Bronchial epithelial cell (primary cell): ENCODE results near the gene TMIE. TPM values are rescaled to one million over a fixed set of nuclear protein-coding genes. Genes with fewer than 3 reads are reported as not detected.

Experiments used
- DNase-seq: peaks from one replicate; pipeline ENCODE4 v3.0.0-alpha.2; 2010; ENCODE audit warnings: low read depth
- FAIRE-seq: peaks from 2 replicates; lab custom pipeline; 2011; peaks lifted over from hg19 to GRCh38; lab: Jason Lieb, UNC
- H3K27me3 ChIP-seq: 2 replicates; pipeline ENCODE4 v1.5.1; 2011; ENCODE audit warnings: low read length; ENCODE audit not compliant: control insufficient read depth, insufficient read depth
- H3K36me3 ChIP-seq: 2 replicates; pipeline ENCODE4 v1.5.1; 2011; ENCODE audit warnings: low read length; ENCODE audit not compliant: control insufficient read depth, insufficient read depth
- H3K4me3 ChIP-seq: 2 replicates; pipeline ENCODE4 v1.5.1; 2011; ENCODE audit warnings: mild to moderate bottlenecking, low read depth, low read length, control low read depth
- CTCF ChIP-seq: IDR thresholded peaks from 2 replicates; pipeline ENCODE4 v1.5.1; 2011; ENCODE audit warnings: mild to moderate bottlenecking, moderate library complexity, low read length, control low read depth, inconsistent platforms; ENCODE audit not compliant: insufficient read depth, severe bottlenecking
- total RNA-seq: library from RNA; depleted of rRNA; stranded (reverse); fragments of >200 nt; gene quantifications from 2 replicates; pipeline ENCODE4 v1.2.1, GENCODE V29; 2014

The TMIE gene
- total RNA-seq, 1 donor from 2014 or later, result 1.6 TPM

- no peaks in the 10 kb centered on the region for H3K27me3 ChIP-seq
- DNase-seq (no peak), FAIRE-seq (no peak)
- H3K4me3 ChIP-seq, result no peak overlapping the region
- no peak for TF ChIP-seq CTCF
- no peaks in the 10 kb centered on the region for H3K36me3 ChIP-seq
These were observed 9.0 kb downstream of the TMIE start for GRCh38 chr3:46710229-46710628.

- Histone ChIP-seq H3K4me3 (no peak overlapping the region), H3K36me3 (no peaks in the 10 kb centered on the region), H3K27me3 (no peaks in the 10 kb centered on the region)
- no peak for TF ChIP-seq CTCF
- no peak for DNase-seq
- no peak for FAIRE-seq
These were observed 9.6 kb downstream of the TMIE start for GRCh38 chr3:46710671-46711295.

GRCh38 chr3:46711305-46711704, 10.1 kb downstream of the TMIE start:
- FAIRE-seq (no peak), DNase-seq (no peak)
- no peak for TF ChIP-seq CTCF
- Histone ChIP-seq H3K36me3 (no peaks in the 10 kb centered on the region), H3K4me3 (no peak overlapping the region), H3K27me3 (no peaks in the 10 kb centered on the region)

- Histone ChIP-seq H3K27me3 (no peaks in the 10 kb centered on the region), H3K36me3 (no peaks in the 10 kb centered on the region), H3K4me3 (no peak overlapping the region)
- no peak for DNase-seq
- TF ChIP-seq CTCF, result no peak
- FAIRE-seq, result no peak
These were observed 10.6 kb downstream of the TMIE start for GRCh38 chr3:46711760-46712159.

- no peak for TF ChIP-seq CTCF
- no peaks in the 10 kb centered on the region for H3K36me3 ChIP-seq
- FAIRE-seq (no peak), DNase-seq (no peak)
- H3K27me3 ChIP-seq, result no peaks in the 10 kb centered on the region
- no peak overlapping the region for H3K4me3 ChIP-seq
These were observed 11.2 kb downstream of the TMIE start for GRCh38 chr3:46712191-46713049.
